ENCODE results near the gene SEPTIN14.

DNA sequence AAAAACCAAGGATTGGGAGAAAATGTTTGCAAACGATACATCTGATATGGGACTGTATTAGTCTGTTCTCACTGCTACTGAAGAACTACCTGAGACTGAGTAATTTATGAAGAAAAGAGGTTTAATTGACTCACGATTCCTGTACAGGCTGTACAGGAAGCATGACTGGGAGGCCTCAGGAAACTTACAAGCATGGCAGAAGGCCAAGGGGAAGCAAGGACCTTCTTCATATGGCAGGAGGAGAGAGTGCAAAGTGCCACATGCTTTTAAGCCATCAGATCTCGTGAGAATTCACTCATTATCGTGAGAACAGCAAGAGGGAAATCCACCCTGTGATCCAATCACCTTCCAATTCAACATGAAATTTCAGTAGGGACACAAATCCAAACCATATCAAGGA lies 35.7 kb upstream of the SEPTIN14 start:
- no peak for TF ChIP-seq EZH2 (IDR thresholded peaks at IDR 0.05; ENCODE audit: borderline replicate concordance)
- TF ChIP-seq, protein P1, sequence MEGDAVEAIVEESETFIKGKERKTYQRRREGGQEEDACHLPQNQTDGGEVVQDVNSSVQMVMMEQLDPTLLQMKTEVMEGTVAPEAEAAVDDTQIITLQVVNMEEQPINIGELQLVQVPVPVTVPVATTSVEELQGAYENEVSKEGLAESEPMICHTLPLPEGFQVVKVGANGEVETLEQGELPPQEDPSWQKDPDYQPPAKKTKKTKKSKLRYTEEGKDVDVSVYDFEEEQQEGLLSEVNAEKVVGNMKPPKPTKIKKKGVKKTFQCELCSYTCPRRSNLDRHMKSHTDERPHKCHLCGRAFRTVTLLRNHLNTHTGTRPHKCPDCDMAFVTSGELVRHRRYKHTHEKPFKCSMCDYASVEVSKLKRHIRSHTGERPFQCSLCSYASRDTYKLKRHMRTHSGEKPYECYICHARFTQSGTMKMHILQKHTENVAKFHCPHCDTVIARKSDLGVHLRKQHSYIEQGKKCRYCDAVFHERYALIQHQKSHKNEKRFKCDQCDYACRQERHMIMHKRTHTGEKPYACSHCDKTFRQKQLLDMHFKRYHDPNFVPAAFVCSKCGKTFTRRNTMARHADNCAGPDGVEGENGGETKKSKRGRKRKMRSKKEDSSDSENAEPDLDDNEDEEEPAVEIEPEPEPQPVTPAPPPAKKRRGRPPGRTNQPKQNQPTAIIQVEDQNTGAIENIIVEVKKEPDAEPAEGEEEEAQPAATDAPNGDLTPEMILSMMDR (IDR thresholded peaks at IDR 0.05; ENCODE audit: poor library complexity) = no peak
